ENCODE measurements around the gene FXN.

GRCh38 chr9:69074801-69075200, 39.2 kb downstream of the FXN start:
- TF ChIP-seq, protein P1, sequence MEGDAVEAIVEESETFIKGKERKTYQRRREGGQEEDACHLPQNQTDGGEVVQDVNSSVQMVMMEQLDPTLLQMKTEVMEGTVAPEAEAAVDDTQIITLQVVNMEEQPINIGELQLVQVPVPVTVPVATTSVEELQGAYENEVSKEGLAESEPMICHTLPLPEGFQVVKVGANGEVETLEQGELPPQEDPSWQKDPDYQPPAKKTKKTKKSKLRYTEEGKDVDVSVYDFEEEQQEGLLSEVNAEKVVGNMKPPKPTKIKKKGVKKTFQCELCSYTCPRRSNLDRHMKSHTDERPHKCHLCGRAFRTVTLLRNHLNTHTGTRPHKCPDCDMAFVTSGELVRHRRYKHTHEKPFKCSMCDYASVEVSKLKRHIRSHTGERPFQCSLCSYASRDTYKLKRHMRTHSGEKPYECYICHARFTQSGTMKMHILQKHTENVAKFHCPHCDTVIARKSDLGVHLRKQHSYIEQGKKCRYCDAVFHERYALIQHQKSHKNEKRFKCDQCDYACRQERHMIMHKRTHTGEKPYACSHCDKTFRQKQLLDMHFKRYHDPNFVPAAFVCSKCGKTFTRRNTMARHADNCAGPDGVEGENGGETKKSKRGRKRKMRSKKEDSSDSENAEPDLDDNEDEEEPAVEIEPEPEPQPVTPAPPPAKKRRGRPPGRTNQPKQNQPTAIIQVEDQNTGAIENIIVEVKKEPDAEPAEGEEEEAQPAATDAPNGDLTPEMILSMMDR (IDR thresholded peaks at IDR 0.05) = no peak
- no peak for TF ChIP-seq ZFX (IDR thresholded peaks at IDR 0.05; ENCODE audit: borderline replicate concordance)
